Glomerular visceral epithelial cell (primary cell): ENCODE measurements around the gene ARL14EPL.
"Not testable (repeated sequence)": the region's sequence is repeated elsewhere in the genome, so short reads cannot be mapped to it uniquely, and the experiment has no call there.

ENCODE experiments used
- DNase-seq: peaks from one replicate; pipeline ENCODE4 v3.0.0-alpha.2; 2016; ENCODE audit errors: extremely low spot score

The ARL14EPL gene

GRCh38 chr5:116046823-116047222 lies 14.6 kb downstream of the ARL14EPL start:
- DNase-seq = no peak

- no peak for DNase-seq
Measured at GRCh38 chr5:116058346-116058936, 26.2 kb downstream of the ARL14EPL start.

GRCh38 chr5:116062352-116062751 lies 30.1 kb downstream of the ARL14EPL start:
- DNase-seq = no peak

- DNase-seq = no peak
Measured at GRCh38 chr5:116063950-116064349, 31.7 kb downstream of the ARL14EPL start.

GRCh38 chr5:116068028-116068632 lies 35.9 kb downstream of the ARL14EPL start:
- DNase-seq = peak; percentile 63

- no peak for DNase-seq
Measured at GRCh38 chr5:116071211-116071610, 38.9 kb downstream of the ARL14EPL start.

GRCh38 chr5:116075191-116075831 lies 43.0 kb downstream of the ARL14EPL start:
- no peak for DNase-seq

GRCh38 chr5:116076496-116076895 lies 44.2 kb downstream of the ARL14EPL start:
- DNase-seq = no peak

- DNase-seq = no peak
Measured at GRCh38 chr5:116078199-116078598, 45.9 kb downstream of the ARL14EPL start.

GRCh38 chr5:116084287-116084691 lies 52.0 kb downstream of the ARL14EPL start:
- peak; percentile 47 for DNase-seq

- DNase-seq = peak; percentile 86
Measured at GRCh38 chr5:116084871-116085715, 52.8 kb downstream of the ARL14EPL start, which contains the start of gene COMMD10. Gene COMMD10 (plus strand): TSS chr5:116085025.

- not testable (repeated sequence) for DNase-seq
Measured at GRCh38 chr5:116086309-116086708, 54.0 kb downstream of the ARL14EPL start.

GRCh38 chr5:116088062-116088461 lies 55.8 kb downstream of the ARL14EPL start:
- DNase-seq = no peak

GRCh38 chr5:116090302-116090701 lies 58.0 kb downstream of the ARL14EPL start:
- DNase-seq = no peak

- DNase-seq = no peak
Measured at GRCh38 chr5:116091416-116091815, 59.1 kb downstream of the ARL14EPL start.

GRCh38 chr5:116097301-116097700 lies 65.0 kb downstream of the ARL14EPL start:
- DNase-seq = no peak

GRCh38 chr5:116098998-116099397 lies 66.7 kb downstream of the ARL14EPL start:
- DNase-seq = no peak

GRCh38 chr5:116104941-116105340 lies 72.7 kb downstream of the ARL14EPL start:
- DNase-seq = not testable (repeated sequence)
